GM18498 (cell line): ENCODE data around the gene IRF6.
A peak's percentile ranks its signal among the peaks of the same experiment; 100 is the strongest.

Experiments used
- ATAC-seq: cut with Tn5 transposase; IDR thresholded peaks from one replicate; pipeline ENCODE4 v1.9.1; 2021; ENCODE audit warnings: mild to moderate bottlenecking, moderate library complexity; ENCODE audit not compliant: unreplicated experiment

The IRF6 gene

GRCh38 chr1:209790286-209791193 lies 15.4 kb downstream of the IRF6 start:
- ATAC-seq: no peak

- ATAC-seq: no peak
Measured at GRCh38 chr1:209789245-209789644, 16.7 kb downstream of the IRF6 start.

DNA sequence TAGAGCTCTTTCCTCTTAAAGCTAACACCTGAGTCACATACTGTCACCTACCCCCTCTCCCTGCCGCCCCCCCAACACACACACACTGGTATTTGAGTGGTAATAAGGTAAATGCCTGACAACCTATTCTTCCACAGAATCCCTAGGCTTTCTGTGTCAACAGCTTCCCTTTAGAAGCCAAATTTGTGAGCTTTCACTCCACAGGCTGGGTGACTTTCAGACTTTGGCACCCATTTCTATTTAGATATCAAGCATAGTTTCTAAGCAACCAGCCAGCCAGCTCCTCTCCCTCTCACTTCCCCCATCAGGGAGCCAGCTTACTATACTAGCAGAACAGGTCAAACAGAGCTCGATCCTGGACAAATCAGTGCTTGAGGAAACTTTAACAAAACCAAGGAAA lies 18.4 kb downstream of the IRF6 start:
- no peak for ATAC-seq

DNA sequence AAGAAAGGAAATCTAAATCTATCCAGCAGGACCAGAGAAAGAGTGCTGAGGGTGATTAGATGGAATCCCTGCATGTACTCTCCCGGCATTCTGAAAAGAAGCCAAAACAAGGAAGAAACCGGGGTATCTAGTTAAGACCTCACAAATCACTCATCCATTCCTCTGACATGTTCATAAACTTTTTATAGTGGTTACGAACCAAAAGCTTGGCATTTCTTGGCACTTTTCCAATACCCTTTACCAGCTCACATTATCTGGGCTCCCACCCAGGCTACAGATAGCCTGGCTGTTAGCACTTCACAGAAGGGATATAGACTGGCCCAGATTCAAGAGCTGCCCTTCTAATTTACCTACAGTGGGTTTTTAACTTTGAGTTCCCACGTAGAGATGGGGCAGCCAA lies 19.8 kb downstream of the IRF6 start:
- ATAC-seq: no peak

GRCh38 chr1:209785592-209785991 lies 20.4 kb downstream of the IRF6 start:
- no peak for ATAC-seq

- ATAC-seq: peak; percentile 99
Measured at GRCh38 chr1:209784265-209785169, 21.4 kb downstream of the IRF6 start, which contains the start of gene C1orf74. Gene C1orf74 (minus strand): TSS chr1:209784559. CDS start chr1:209783634, 925 bp downstream.

- no peak for ATAC-seq
Measured at GRCh38 chr1:209783386-209783785, 22.6 kb downstream of the IRF6 start.

- ATAC-seq: no peak
Measured at GRCh38 chr1:209780268-209780667, 25.7 kb downstream of the IRF6 start.

DNA sequence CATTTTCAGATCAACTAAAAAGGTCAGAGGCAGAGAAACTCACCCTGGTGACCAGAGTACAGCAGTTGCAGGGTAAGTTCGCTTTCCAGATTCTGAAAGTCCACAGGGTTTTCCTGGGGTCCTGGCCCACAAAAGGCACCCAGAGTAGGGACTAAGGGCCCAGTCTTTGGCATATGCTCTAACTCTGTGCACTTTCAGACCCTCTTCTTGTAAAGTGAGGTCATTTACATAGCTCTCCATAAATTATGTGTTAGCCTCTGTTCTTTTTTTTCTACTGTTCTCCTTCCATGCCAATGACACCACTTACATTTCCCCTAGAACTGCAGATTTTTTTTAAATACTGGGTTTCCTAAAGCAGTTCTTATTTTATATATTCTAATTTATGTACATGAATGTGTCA lies 27.8 kb downstream of the IRF6 start:
- no peak for ATAC-seq

DNA sequence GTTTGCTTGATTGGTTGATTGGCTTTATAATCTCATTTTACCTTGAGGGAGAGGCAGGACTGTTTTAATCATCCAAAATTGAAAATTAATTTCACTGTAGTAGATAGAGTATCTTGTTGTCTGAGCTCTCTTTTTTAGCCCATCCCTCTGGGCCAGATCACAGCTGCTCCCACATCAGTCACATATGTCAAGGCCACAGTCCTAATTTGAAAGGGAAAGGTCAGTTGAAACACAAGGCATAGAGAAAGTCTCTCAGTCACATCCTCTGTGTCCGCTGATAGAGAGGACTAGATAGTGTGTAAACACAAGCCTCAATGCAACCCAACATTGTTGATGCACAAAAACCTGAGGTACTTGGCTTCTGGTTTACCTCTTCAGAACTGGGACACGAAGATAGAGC lies 28.4 kb downstream of the IRF6 start:
- no peak for ATAC-seq

GRCh38 chr1:209775678-209776077 lies 30.3 kb downstream of the IRF6 start:
- no peak for ATAC-seq

- peak; percentile 68 for ATAC-seq
Measured at GRCh38 chr1:209774592-209774991, 31.4 kb downstream of the IRF6 start.

DNA sequence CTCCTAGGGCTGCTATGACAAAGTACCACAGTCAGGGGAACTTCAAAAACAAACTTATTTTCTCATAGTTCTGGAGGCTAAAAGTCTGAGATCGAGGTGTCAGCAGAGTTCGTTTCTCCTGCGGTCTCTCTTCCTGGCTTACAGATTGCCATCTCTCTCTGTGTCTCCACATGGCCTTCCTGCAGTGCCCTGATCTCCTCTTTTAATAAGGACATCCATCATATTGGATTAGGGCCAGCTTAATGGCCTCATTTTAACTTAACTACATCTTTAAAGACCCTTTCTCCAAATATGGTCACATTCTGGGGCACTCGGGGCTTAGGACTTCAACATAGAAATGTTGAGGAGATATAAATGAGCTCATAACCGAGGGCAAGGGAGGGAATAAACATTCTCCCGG lies 33.8 kb downstream of the IRF6 start:
- no peak for ATAC-seq

- no peak for ATAC-seq
Measured at GRCh38 chr1:209770636-209771415, 35.1 kb downstream of the IRF6 start.

DNA sequence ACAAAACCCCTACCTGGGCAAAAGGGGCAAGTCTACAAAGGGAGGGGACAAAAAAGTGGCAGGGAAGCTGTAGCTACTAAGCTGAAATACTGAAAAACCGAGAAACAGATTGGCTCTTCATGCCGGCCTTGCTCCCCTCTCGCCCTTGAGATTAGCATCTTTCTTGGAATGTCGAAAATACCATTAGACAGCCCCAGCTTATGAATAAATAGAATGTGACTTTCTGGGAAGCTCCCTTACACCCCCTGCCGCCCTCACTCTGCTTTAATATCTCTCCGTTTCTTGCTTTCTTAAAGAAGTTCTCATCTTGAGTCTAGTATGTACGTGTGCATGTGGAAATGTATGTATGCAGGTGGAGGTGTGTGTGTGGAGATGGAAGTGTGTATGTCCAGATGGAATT lies 36.0 kb downstream of the IRF6 start:
- no peak for ATAC-seq

- ATAC-seq: peak; percentile 79
Measured at GRCh38 chr1:209769171-209769904, 36.6 kb downstream of the IRF6 start.

- peak; percentile 84 for ATAC-seq
Measured at GRCh38 chr1:209768354-209768774, 37.6 kb downstream of the IRF6 start.

GRCh38 chr1:209767706-209768105 lies 38.2 kb downstream of the IRF6 start:
- ATAC-seq: no peak

GRCh38 chr1:209767096-209767495 lies 38.8 kb downstream of the IRF6 start:
- no peak for ATAC-seq

GRCh38 chr1:209766051-209766450 lies 39.9 kb downstream of the IRF6 start:
- no peak for ATAC-seq
